T-cell (primary cell): ENCODE measurements around the gene SELENOP. TPM values are rescaled to one million over a fixed set of nuclear protein-coding genes. Genes with fewer than 3 reads are reported as not detected.

Source experiments
- ATAC-seq, 4 experiments: fragments of 200-7000 bp in 3 of 4; fragments of 150-1000 bp in 1 of 4; cut with Tn5 transposase; replicated peaks in 1 of 4; 1 replicate in 3 of 4; 2 replicates in 1 of 4; pipeline ENCODE4 v1.10.0; 2021; ENCODE audit warnings: moderate library complexity in 3 of 4, mild to moderate bottlenecking in 2 of 4, moderate number of reproducible peaks in 1 of 4
- CTCF ChIA-PET, 2 donors: fragments of 300-600 bp; sonication (Branson Sonifier 250); formaldehyde crosslinking; loops; one replicate each; lab custom pipeline; 2022; ENCODE audit warnings: antibody characterized with exemption in 2 of 2; lab: Charles Lee
- POLR2A ChIA-PET, 2 donors: fragments of 300-600 bp; sonication (Branson Sonifier 250); formaldehyde crosslinking; loops; one replicate each; lab custom pipeline; 2022; ENCODE audit warnings: antibody characterized with exemption in 2 of 2; lab: Charles Lee
- DNase-seq, 35 experiments: peaks; one replicate each; pipeline versions ENCODE4 v3.0.0 to v3.0.0-alpha.2; 2013 to 2023
- H3K27ac ChIP-seq: one replicate; pipeline ENCODE4 v1.5.1; 2013; ENCODE audit warnings: low read length
- H3K27me3 ChIP-seq, 2 experiments: replicated peaks in 1 of 2; 1 replicate in 1 of 2; 2 replicates in 1 of 2; pipeline versions ENCODE4 v1.6.1 to v1.7.0; 2013; ENCODE audit warnings: low read length in 1 of 2, mixed read lengths in 1 of 2; ENCODE audit not compliant: control insufficient read depth in 2 of 2, insufficient read depth in 2 of 2; ENCODE audit errors: extremely low read depth in 1 of 2
- H3K36me3 ChIP-seq, 2 donors: 1 replicate in 1 of 2; 2 replicates in 1 of 2; pipeline versions ENCODE4 v1.6.1 to v1.7.0; 2013; ENCODE audit warnings: low read length in 1 of 2; ENCODE audit not compliant: control insufficient read depth in 2 of 2, insufficient read depth in 1 of 2; ENCODE audit errors: extremely low read depth in 1 of 2
- H3K4me1 ChIP-seq, 2 experiments: 1 replicate in 1 of 2; 2 replicates in 1 of 2; pipeline versions ENCODE4 v1.6.1 to v1.7.0; 2013; ENCODE audit warnings: low read length in 2 of 2, mixed read lengths in 1 of 2; ENCODE audit not compliant: insufficient read depth in 2 of 2, control insufficient read depth in 1 of 2; ENCODE audit errors: extremely low read depth in 1 of 2
- H3K4me3 ChIP-seq, 2 donors: 1 replicate in 1 of 2; 2 replicates in 1 of 2; pipeline versions ENCODE4 v1.5.1 to v1.7.0; 2013; ENCODE audit warnings: mild to moderate bottlenecking in 2 of 2, low read length in 1 of 2, moderate library complexity in 1 of 2; ENCODE audit not compliant: control insufficient read depth in 1 of 2; ENCODE audit errors: extremely low read depth in 1 of 2
- H3K9me3 ChIP-seq: 2 replicates; pipeline ENCODE4 v1.7.0; 2013
- H3K27ac Mint-ChIP-seq, 2 donors: one replicate each; pipeline ENCODE4 v1.8.0; 2020 to 2021; ENCODE audit warnings: mild to moderate bottlenecking in 2 of 2, mixed read lengths in 2 of 2
- H3K27me3 Mint-ChIP-seq, 2 donors: one replicate each; pipeline ENCODE4 v1.8.0; 2021 to 2022; ENCODE audit warnings: mixed read lengths in 2 of 2
- H3K36me3 Mint-ChIP-seq: one replicate; pipeline ENCODE4 v1.8.0; 2021; ENCODE audit warnings: mixed read lengths
- H3K4me1 Mint-ChIP-seq, 3 donors: one replicate each; pipeline ENCODE4 v1.8.0; 2020 to 2022; ENCODE audit warnings: mixed read lengths in 3 of 3, mild to moderate bottlenecking in 1 of 3
- H3K4me3 Mint-ChIP-seq, 3 donors: one replicate each; pipeline ENCODE4 v1.8.0; 2020 to 2022; ENCODE audit warnings: mild to moderate bottlenecking in 3 of 3, mixed read lengths in 3 of 3, moderate library complexity in 3 of 3
- H3K9me3 Mint-ChIP-seq, 3 donors: one replicate each; pipeline ENCODE4 v1.8.0; 2020 to 2022; ENCODE audit warnings: mixed read lengths in 3 of 3
- WGBS: methylation state at CpG from one replicate; pipeline ENCODE4 v1.1.5; 2013; ENCODE audit warnings: missing lambda C conversion rate; ENCODE audit not compliant: insufficient coverage; 5-methylcytosine and 5-hydroxymethylcytosine counted together
- total RNA-seq, 35 experiments: library from RNA in 6 of 35; stranded (reverse) in 6 of 35; fragments of 120-200 nt in 1 of 35; gene quantifications; one replicate each; pipeline versions ENCODE4 v1.2.1 to v1.2.4 and lab custom pipeline; 2013 to 2026

Gene SELENOP
- total RNA-seq, 5 donors from 2014 or later (not counting 1 experiment from before 2014, with no cell fraction given): 0.68 to 3.1 (median 2.6) TPM

GRCh38 chr5:42770003-42770402 lies 41.7 kb downstream of the SELENOP start:
- peaks cover 7 to 14% of the 10 kb centered on the region in 2 donors for H3K27me3 Mint-ChIP-seq

GRCh38 chr5:42768106-42768504 lies 43.6 kb downstream of the SELENOP start:
- no peak overlapping the region for H3K4me3 Mint-ChIP-seq
- Histone ChIP-seq H3K4me1 (no peaks in the 10 kb centered on the region), H3K36me3 (no peaks in the 10 kb centered on the region), H3K9me3 (no peaks in the 10 kb centered on the region), H3K4me3 (no peak overlapping the region), H3K27me3 (no peaks in the 10 kb centered on the region), H3K27ac (no peak overlapping the region)
- DNase-seq (no peak), ATAC-seq (no peak)
- no peak overlapping the region for H3K27ac Mint-ChIP-seq
- POLR2A ChIA-PET: no interaction called here
- peaks cover 17% of the 10 kb centered on the region for H3K36me3 Mint-ChIP-seq
- CTCF ChIA-PET: interaction anchor here (0.9 to 1.4 kb wide), 6 partner anchors 27 to 913 kb away, joined by 3 to 14 read pairs (median 4); partner anchors contain the start of gene GHR (in 1 of the 2)
- no peaks in the 10 kb centered on the region for H3K9me3 Mint-ChIP-seq
- peaks cover 7 to 14% of the 10 kb centered on the region in 2 donors for H3K27me3 Mint-ChIP-seq
- H3K4me1 Mint-ChIP-seq: peaks cover 0 to 4% (median 0%) of the 10 kb centered on the region in 3 donors
- 50% methylated on average over 1 of the region's 1 CpG for WGBS

More at GRCh38 chr5:42770003-42770402, 41.7 kb downstream of the SELENOP start:
- no peak overlapping the region for H3K4me3 ChIP-seq
- no peak overlapping the region for H3K27ac ChIP-seq
- DNase-seq (no peak), ATAC-seq (no peak)
- peaks cover 17% of the 10 kb centered on the region for H3K36me3 Mint-ChIP-seq
- ChIA-PET POLR2A (no interaction called here), CTCF (no interaction called here)
- H3K9me3 ChIP-seq: no peaks in the 10 kb centered on the region
- no peaks in the 10 kb centered on the region for H3K36me3 ChIP-seq
- H3K9me3 Mint-ChIP-seq: no peaks in the 10 kb centered on the region
- peaks cover 0 to 4% (median 0%) of the 10 kb centered on the region in 3 donors for H3K4me1 Mint-ChIP-seq
- no peak overlapping the region for H3K27ac Mint-ChIP-seq
- no peaks in the 10 kb centered on the region for H3K4me1 ChIP-seq
- H3K27me3 ChIP-seq: no peaks in the 10 kb centered on the region
- no peak overlapping the region for H3K4me3 Mint-ChIP-seq

GRCh38 chr5:42767491-42768105 lies 44.1 kb downstream of the SELENOP start:
- CTCF ChIA-PET: interaction anchor here (0.7 to 1.4 kb wide), 10 partner anchors 10 to 914 kb away, joined by 3 to 14 read pairs (median 4); partner anchors contain the start of gene GHR (in 1 of the 2)
- H3K27me3 ChIP-seq: no peaks in the 10 kb centered on the region
- Mint-ChIP-seq H3K9me3 (no peaks in the 10 kb centered on the region), H3K36me3 (peaks cover 14% of the 10 kb centered on the region), H3K27me3 (peaks cover 5 to 11% of the 10 kb centered on the region in 2 donors), H3K27ac (no peak overlapping the region), H3K4me1 (peaks cover 0 to 4% (median 0%) of the 10 kb centered on the region in 3 donors), H3K4me3 (no peak overlapping the region)
- H3K4me3 ChIP-seq: no peak overlapping the region
- H3K9me3 ChIP-seq: no peaks in the 10 kb centered on the region
- H3K27ac ChIP-seq: no peak overlapping the region
- no CpG with 5 or more reads among the region's 3 CpGs for WGBS
- DNase-seq: peak in 1 of 35 experiments; percentile 42
- no peaks in the 10 kb centered on the region for H3K36me3 ChIP-seq
- POLR2A ChIA-PET: no interaction called here
- ATAC-seq: no peak
- no peaks in the 10 kb centered on the region for H3K4me1 ChIP-seq

- H3K9me3 ChIP-seq: no peaks in the 10 kb centered on the region
- peaks cover 9 to 14% (median 11%) of the 10 kb centered on the region in 3 donors for H3K4me1 Mint-ChIP-seq
- H3K27me3 ChIP-seq: peaks cover 0 to 6% of the 10 kb centered on the region in 2 experiments
- H3K27me3 Mint-ChIP-seq: peaks cover 10 to 19% of the 10 kb centered on the region in 2 donors
- ATAC-seq: no peak
- no peak overlapping the region for H3K4me3 Mint-ChIP-seq
- no peak overlapping the region for H3K27ac Mint-ChIP-seq
- H3K27ac ChIP-seq: no peak overlapping the region
- H3K4me3 ChIP-seq: no peak overlapping the region
- no peaks in the 10 kb centered on the region for H3K36me3 ChIP-seq
- no CpG with 5 or more reads among the region's 1 CpG for WGBS
- H3K9me3 Mint-ChIP-seq: no peaks in the 10 kb centered on the region
- POLR2A ChIA-PET: interaction anchor here in 1 of 2 donors (0.6 kb wide), 1 partner anchor 441 kb away, joined by 3 read pairs; no protein-coding TSS in a partner anchor
- H3K4me1 ChIP-seq: peaks cover 0 to 6% of the 10 kb centered on the region in 2 experiments
- DNase-seq: no peak
- H3K36me3 Mint-ChIP-seq: peaks cover 4% of the 10 kb centered on the region
- CTCF ChIA-PET: no interaction called here
Measured at GRCh38 chr5:42761791-42762190, 49.9 kb downstream of the SELENOP start.

DNA sequence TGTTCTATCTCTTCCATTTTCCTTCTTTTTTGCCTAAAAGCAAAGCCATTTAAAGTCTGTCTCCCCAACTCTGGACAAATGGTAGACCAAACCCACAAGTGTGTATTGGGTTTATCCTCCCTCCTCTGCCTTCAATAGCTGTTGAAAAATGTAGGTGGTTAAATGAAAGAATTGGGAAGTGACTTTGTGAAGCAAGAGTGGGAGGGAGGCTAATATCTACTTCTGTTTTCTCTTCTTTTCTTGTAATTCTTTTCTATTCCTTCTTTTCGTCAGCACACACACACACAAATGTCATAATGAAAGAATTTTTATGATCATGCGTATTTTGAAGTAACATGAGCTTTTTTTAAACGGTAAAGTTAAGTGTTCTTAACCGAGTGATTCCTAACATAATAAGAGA lies 51.3 kb downstream of the SELENOP start:
- Histone ChIP-seq H3K36me3 (no peaks in the 10 kb centered on the region), H3K9me3 (no peaks in the 10 kb centered on the region), H3K4me1 (peaks cover 0 to 6% of the 10 kb centered on the region in 2 experiments), H3K27ac (no peak overlapping the region), H3K27me3 (peaks cover 0 to 9% of the 10 kb centered on the region in 2 experiments), H3K4me3 (no peak overlapping the region)
- no peak overlapping the region for H3K4me3 Mint-ChIP-seq
- peaks cover 4% of the 10 kb centered on the region for H3K36me3 Mint-ChIP-seq
- no CpG with 5 or more reads among the region's 4 CpGs for WGBS
- CTCF ChIA-PET: no interaction called here
- peaks cover 13 to 17% (median 14%) of the 10 kb centered on the region in 3 donors for H3K4me1 Mint-ChIP-seq
- peaks cover 14 to 19% of the 10 kb centered on the region in 2 donors for H3K27me3 Mint-ChIP-seq
- H3K9me3 Mint-ChIP-seq: no peaks in the 10 kb centered on the region
- no peak overlapping the region for H3K27ac Mint-ChIP-seq
- ATAC-seq (no peak), DNase-seq (no peak)
- POLR2A ChIA-PET: no interaction called here

GRCh38 chr5:42759456-42759855 lies 52.2 kb downstream of the SELENOP start:
- no peaks in the 10 kb centered on the region for H3K36me3 ChIP-seq
- H3K9me3 ChIP-seq: no peaks in the 10 kb centered on the region
- no peak overlapping the region for H3K27ac ChIP-seq
- no peak overlapping the region for H3K27ac Mint-ChIP-seq
- no peak for DNase-seq
- H3K4me1 Mint-ChIP-seq: peaks cover 13 to 17% (median 14%) of the 10 kb centered on the region in 3 donors
- H3K4me1 ChIP-seq: peaks cover 0 to 6% of the 10 kb centered on the region in 2 experiments
- ChIA-PET POLR2A (no interaction called here), CTCF (no interaction called here)
- no peaks in the 10 kb centered on the region for H3K9me3 Mint-ChIP-seq
- H3K27me3 ChIP-seq: peaks cover 0 to 9% of the 10 kb centered on the region in 2 experiments
- no peak overlapping the region for H3K4me3 ChIP-seq
- WGBS: no CpG with 5 or more reads among the region's 2 CpGs
- H3K27me3 Mint-ChIP-seq: peaks cover 14 to 19% of the 10 kb centered on the region in 2 donors
- no peak for ATAC-seq
- no peak overlapping the region for H3K4me3 Mint-ChIP-seq
- peaks cover 4% of the 10 kb centered on the region for H3K36me3 Mint-ChIP-seq
